ENCODE measurements around the gene TRIM65.

GRCh38 chr17:75922173-75922961 lies 25.6 kb upstream of the TRIM65 start:
- TF ChIP-seq REST (IDR thresholded peaks at IDR 0.05; ENCODE audit: low read depth) (no peak), RAD21 (IDR thresholded peaks at IDR 0.05; ENCODE audit: low read depth) (no peak), USF1 (IDR thresholded peaks at IDR 0.05) (no peak), MAX (IDR thresholded peaks at IDR 0.05) (no peak)
